Natural killer cell (primary cell): ENCODE data around the gene ATAD2B. TPM values are rescaled to one million over a fixed set of nuclear protein-coding genes. Genes with fewer than 3 reads are reported as not detected.

Source experiments
- ATAC-seq, 3 donors: fragments of 150-1000 bp in 2 of 3; fragments of 200-7000 bp in 1 of 3; cut with Tn5 transposase; 1 replicate in 1 of 3; 2 replicates in 2 of 3; pipeline ENCODE4 v1.10.0; 2021; ENCODE audit warnings: mild to moderate bottlenecking in 2 of 3, moderate library complexity in 2 of 3
- DNase-seq, 2 donors: peaks; one replicate each; pipeline versions ENCODE4 v3.0.0 to v3.0.0-alpha.2; 2013 to 2021; ENCODE audit warnings: mixed read lengths in 1 of 2
- H3K27ac ChIP-seq: one replicate; pipeline ENCODE4 v1.5.1; 2013; ENCODE audit warnings: mild to moderate bottlenecking, low read length
- H3K27me3 ChIP-seq: one replicate; pipeline ENCODE4 v1.6.1; 2013; ENCODE audit warnings: low read length; ENCODE audit not compliant: control insufficient read depth, insufficient read depth
- H3K36me3 ChIP-seq: one replicate; pipeline ENCODE4 v1.6.1; 2013; ENCODE audit warnings: low read length; ENCODE audit not compliant: control insufficient read depth, insufficient read depth
- H3K4me1 ChIP-seq: one replicate; pipeline ENCODE4 v1.6.1; 2013; ENCODE audit warnings: low read length; ENCODE audit not compliant: control insufficient read depth, insufficient read depth
- H3K4me3 ChIP-seq: one replicate; pipeline ENCODE4 v1.5.1; 2013; ENCODE audit warnings: low read length
- H3K9me3 ChIP-seq: one replicate; pipeline ENCODE4 v1.6.1; 2013; ENCODE audit warnings: low read length; ENCODE audit not compliant: control insufficient read depth, insufficient read depth
- H3K27ac Mint-ChIP-seq, 2 donors: one replicate each; pipeline ENCODE4 v1.8.0; 2022; ENCODE audit warnings: mild to moderate bottlenecking in 2 of 2, mixed read lengths in 2 of 2, moderate library complexity in 1 of 2
- H3K27me3 Mint-ChIP-seq, 2 donors: one replicate each; pipeline ENCODE4 v1.8.0; 2022; ENCODE audit warnings: low read depth in 2 of 2, mixed read lengths in 2 of 2
- H3K36me3 Mint-ChIP-seq: one replicate; pipeline ENCODE4 v1.8.0; 2022; ENCODE audit warnings: mixed read lengths
- H3K4me1 Mint-ChIP-seq, 2 donors: one replicate each; pipeline ENCODE4 v1.8.0; 2022; ENCODE audit warnings: mixed read lengths in 2 of 2
- H3K4me3 Mint-ChIP-seq: one replicate; pipeline ENCODE4 v1.8.0; 2022; ENCODE audit warnings: mild to moderate bottlenecking, moderate library complexity, mixed read lengths
- H3K9me3 Mint-ChIP-seq, 2 donors: one replicate each; pipeline ENCODE4 v1.8.0; 2022; ENCODE audit warnings: mixed read lengths in 2 of 2
- CTCF ChIP-seq: fragments of 200-600 bp; IDR thresholded peaks from one replicate; pipeline ENCODE4 v1.8.0; 2022; ENCODE audit warnings: antibody characterized with exemption
- WGBS: methylation state at CpG from one replicate; pipeline ENCODE4 v1.1.7; 2013; ENCODE audit warnings: missing lambda C conversion rate; ENCODE audit not compliant: insufficient coverage; 5-methylcytosine and 5-hydroxymethylcytosine counted together
- intact Hi-C: fragments of 100-400 bp; cut with micrococcal nuclease; formaldehyde crosslinking; loops from one replicate; pipeline ENCODE4 v1.14.2; 2022
- total RNA-seq, 4 donors: library from RNA; stranded (reverse); fragments of 120-200 nt in 1 of 4; gene quantifications; one replicate each; pipeline versions ENCODE4 v1.2.3 to v1.2.4, GENCODE V29; 2013 to 2022

ATAD2B gene
- total RNA-seq, 3 donors from 2014 or later (not counting 1 experiment from before 2014, with no cell fraction given) = 71.5 to 85.7 (median 84.0) TPM

GRCh38 chr2:23776021-23776420 is 150.9 kb downstream of the ATAD2B start:
- Mint-ChIP-seq H3K36me3 (peaks cover 19% of the 10 kb centered on the region), H3K4me3 (no peak overlapping the region), H3K27me3 (no peaks in the 10 kb centered on the region), H3K9me3 (peaks cover 0 to 3% of the 10 kb centered on the region in 2 donors), H3K4me1 (no peaks in the 10 kb centered on the region), H3K27ac (no peak overlapping the region)
- 100% methylated on average over 4 of the region's 6 CpGs for WGBS
- ATAC-seq (no peak), DNase-seq (no peak)
- H3K4me3 ChIP-seq = no peak overlapping the region
- H3K36me3 ChIP-seq = peaks cover 49% of the 10 kb centered on the region
- no peaks in the 10 kb centered on the region for H3K27me3 ChIP-seq
- no peaks in the 10 kb centered on the region for H3K4me1 ChIP-seq
- intact Hi-C loops = no loop called here
- no peak for TF ChIP-seq CTCF
- no peak overlapping the region for H3K27ac ChIP-seq
- H3K9me3 ChIP-seq = no peaks in the 10 kb centered on the region

GRCh38 chr2:23772684-23773083 is 154.2 kb downstream of the ATAD2B start:
- ATAC-seq = no peak
- H3K36me3 ChIP-seq = peaks cover 50% of the 10 kb centered on the region
- no peak overlapping the region for H3K4me3 ChIP-seq
- H3K9me3 ChIP-seq = no peaks in the 10 kb centered on the region
- no peak for DNase-seq
- intact Hi-C loops = no loop called here
- no peak for TF ChIP-seq CTCF
- Mint-ChIP-seq H3K27ac (no peak overlapping the region), H3K9me3 (peaks cover 0 to 3% of the 10 kb centered on the region in 2 donors), H3K4me1 (no peaks in the 10 kb centered on the region), H3K27me3 (no peaks in the 10 kb centered on the region), H3K36me3 (peaks cover 27% of the 10 kb centered on the region), H3K4me3 (no peak overlapping the region)
- no peak overlapping the region for H3K27ac ChIP-seq
- no peaks in the 10 kb centered on the region for H3K4me1 ChIP-seq
- no peaks in the 10 kb centered on the region for H3K27me3 ChIP-seq
- WGBS = 89% methylated on average over 6 of the region's 7 CpGs

DNA sequence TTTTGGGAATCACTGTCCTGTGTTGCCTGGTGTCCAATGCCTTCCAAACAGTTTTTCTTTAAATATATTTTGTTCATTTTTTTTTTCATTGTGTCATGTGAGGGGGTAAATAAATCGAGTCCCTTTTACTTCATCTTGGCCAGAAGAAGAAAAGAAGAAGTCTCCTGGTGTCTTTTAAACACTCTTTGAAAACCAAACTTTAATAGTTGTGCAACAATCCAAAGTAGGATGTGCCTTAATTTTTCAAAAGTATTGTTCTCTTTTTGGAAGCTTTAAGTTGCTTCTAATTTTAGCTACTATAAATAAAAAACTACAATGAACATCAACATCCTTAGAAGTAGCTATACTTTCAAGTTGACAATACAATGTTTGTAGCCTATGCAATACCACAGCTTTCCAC is 154.9 kb downstream of the ATAD2B start:
- intact Hi-C loops = no loop called here
- H3K27me3 Mint-ChIP-seq = no peaks in the 10 kb centered on the region
- Histone ChIP-seq H3K27ac (no peak overlapping the region), H3K27me3 (no peaks in the 10 kb centered on the region), H3K4me1 (no peaks in the 10 kb centered on the region), H3K36me3 (peaks cover 44% of the 10 kb centered on the region), H3K9me3 (no peaks in the 10 kb centered on the region), H3K4me3 (no peak overlapping the region)
- H3K4me1 Mint-ChIP-seq = peaks cover 0 to 3% of the 10 kb centered on the region in 2 donors
- DNase-seq (no peak), ATAC-seq (no peak)
- H3K27ac Mint-ChIP-seq = no peak overlapping the region
- TF ChIP-seq CTCF = no peak
- H3K9me3 Mint-ChIP-seq = peaks cover 0 to 3% of the 10 kb centered on the region in 2 donors
- peaks cover 27% of the 10 kb centered on the region for H3K36me3 Mint-ChIP-seq
- WGBS = 80% methylated on average over 1 of the region's 1 CpG
- H3K4me3 Mint-ChIP-seq = no peak overlapping the region

GRCh38 chr2:23769364-23769763 is 157.6 kb downstream of the ATAD2B start:
- no peaks in the 10 kb centered on the region for H3K9me3 ChIP-seq
- peaks cover 0 to 10% of the 10 kb centered on the region in 2 donors for H3K4me1 Mint-ChIP-seq
- H3K4me3 ChIP-seq = no peak overlapping the region
- ATAC-seq (no peak), DNase-seq (no peak)
- H3K27me3 Mint-ChIP-seq = no peaks in the 10 kb centered on the region
- WGBS = 100% methylated on average over 2 of the region's 5 CpGs
- no peak overlapping the region for H3K4me3 Mint-ChIP-seq
- H3K36me3 ChIP-seq = peaks cover 41% of the 10 kb centered on the region
- intact Hi-C loops = no loop called here
- H3K27me3 ChIP-seq = no peaks in the 10 kb centered on the region
- no peak for TF ChIP-seq CTCF
- H3K9me3 Mint-ChIP-seq = peaks cover 0 to 3% of the 10 kb centered on the region in 2 donors
- no peak overlapping the region for H3K27ac ChIP-seq
- H3K36me3 Mint-ChIP-seq = peaks cover 22% of the 10 kb centered on the region
- H3K4me1 ChIP-seq = no peaks in the 10 kb centered on the region
- no peak overlapping the region for H3K27ac Mint-ChIP-seq
